ENCODE measurements around the gene TIGD3. TPM values are rescaled to one million over a fixed set of nuclear protein-coding genes. Genes with fewer than 3 reads are reported as not detected.
A peak's percentile ranks its signal among the peaks of the same experiment; 100 is the strongest.

Gene TIGD3
- total and polyA plus RNA-seq, 2 of the 13 experiments (the other 11 are each of a cell fraction or from before 2014, with no cell fraction given) = 0.49 to 4.9 TPM

- TF ChIP-seq ZFP90 (CRISPR knock-in tag; IDR thresholded peaks at IDR 0.05; ENCODE audit: borderline replicate concordance) (no peak; the same call in 1 of the 2 replicates), HNRNPLL (IDR thresholded peaks at IDR 0.05; ENCODE audit: low read depth, low read length, poor library complexity, severe bottlenecking) (no peak), SUZ12 (IDR thresholded peaks at IDR 0.05; ENCODE audit: low read depth, low read length) (no peak), NONO (IDR thresholded peaks at IDR 0.05) (no peak), NONO (CRISPR knock-in tag; conservative IDR thresholded peaks at IDR 0.05) (peak; percentile 40; the same call in 1 of the 2 replicates), IKZF5 (CRISPR knock-in tag; IDR thresholded peaks at IDR 0.05) (peak; percentile 79; the same call in 1 of the 2 replicates), GMEB1 (CRISPR knock-in tag; IDR thresholded peaks at IDR 0.05; ENCODE audit: borderline replicate concordance) (no peak), RCOR2 (CRISPR knock-in tag; IDR thresholded peaks at IDR 0.05) (0 out of 2 replicates have a peak, but pooled peaks have one; percentile 67), ZNF292 (CRISPR knock-in tag; IDR thresholded peaks at IDR 0.05; ENCODE audit: borderline replicate concordance, low read depth) (0 out of 2 replicates have a peak, but pooled peaks have one; percentile 35), MLLT10 (CRISPR knock-in tag; IDR thresholded peaks at IDR 0.05) (no peak), TEAD3 (CRISPR knock-in tag; optimal IDR thresholded peaks at IDR 0.05; ENCODE audit: borderline replicate concordance) (peak; percentile 70), ZNF784 (CRISPR knock-in tag; IDR thresholded peaks at IDR 0.05; ENCODE audit: borderline replicate concordance) (no peak), ZNF639 (CRISPR knock-in tag; conservative IDR thresholded peaks at IDR 0.05) (no peak; the same call in 1 of the 2 replicates), SSRP1 (CRISPR knock-in tag; IDR thresholded peaks at IDR 0.05) (no peak), ZNF737 (CRISPR knock-in tag; IDR thresholded peaks at IDR 0.05; ENCODE audit: borderline replicate concordance) (no peak), ZNF891 (CRISPR knock-in tag; IDR thresholded peaks at IDR 0.05) (no peak), ZSCAN21 (CRISPR knock-in tag; IDR thresholded peaks at IDR 0.05; ENCODE audit: borderline replicate concordance) (peak; percentile 53), AKNA (CRISPR knock-in tag; IDR thresholded peaks at IDR 0.05; ENCODE audit: borderline replicate concordance) (no peak), XRCC5 (optimal IDR thresholded peaks at IDR 0.05; ENCODE audit: low read length) (no peak)
Observed at GRCh38 chr11:65305501-65306268, 48.9 kb upstream of the TIGD3 start (continued).
